Measurements from ENCODE around the gene AFAP1L1. TPM values are rescaled to one million over a fixed set of nuclear protein-coding genes. Genes with fewer than 3 reads are reported as not detected.
A peak's percentile ranks its signal among the peaks of the same experiment; 100 is the strongest.

Gene AFAP1L1
- total and polyA plus RNA-seq, 12 donors, result 30.3 to 61.6 (median 43.5) TPM

GRCh38 chr5:149379818-149380374 is 108.2 kb downstream of the AFAP1L1 start:
- 76 to 80% methylated on average over 5 of the region's 5 CpGs for WGBS, 2 donors
- intact Hi-C loops (cut with DNase I), result loop anchor here in 8 of 10 donors (5.0 kb wide), 3 partner anchors 52 to 187 kb away; no protein-coding TSS in a partner anchor

GRCh38 chr5:149380466-149381121 is 108.9 kb downstream of the AFAP1L1 start:
- no peak for TF ChIP-seq CTCF (IDR thresholded peaks at IDR 0.05)
- peak in 7 of 8 donors; percentile 8 to 25 (median 12) for ATAC-seq
- DNase-seq, result peak in 1 of 2 donors; percentile 25
- Histone ChIP-seq H3K36me3 (no peaks in the 10 kb centered on the region), H3K27me3 (no peaks in the 10 kb centered on the region), H3K27ac (peak overlapping the region in 8 of 10 donors; percentile 18 to 95 (median 88)), H3K9me3 (no peaks in the 10 kb centered on the region), H3K4me1 (peaks cover 11 to 55% (median 38%) of the 10 kb centered on the region in 9 donors), H3K4me3 (no peak overlapping the region)
- intact Hi-C loops (cut with DNase I), result loop anchor here in 7 of 10 donors (5.0 kb wide), 3 partner anchors 52 to 187 kb away; no protein-coding TSS in a partner anchor
- WGBS, 2 donors, result 52 to 63% methylated on average over 16 of the region's 16 CpGs

More at GRCh38 chr5:149379818-149380374, 108.2 kb downstream of the AFAP1L1 start:
- H3K4me3 ChIP-seq, result no peak overlapping the region
- ATAC-seq, result no peak
- no peaks in the 10 kb centered on the region for H3K9me3 ChIP-seq
- H3K27ac ChIP-seq, result peak overlapping the region in 4 of 10 donors; percentile 31 to 94 (median 92)
- no peak for TF ChIP-seq CTCF (IDR thresholded peaks at IDR 0.05)
- no peaks in the 10 kb centered on the region for H3K27me3 ChIP-seq
- no peaks in the 10 kb centered on the region for H3K36me3 ChIP-seq
- DNase-seq, result no peak
- H3K4me1 ChIP-seq, result peaks cover 11 to 48% (median 32%) of the 10 kb centered on the region in 9 donors

GRCh38 chr5:149381261-149381985 is 109.8 kb downstream of the AFAP1L1 start:
- H3K27ac ChIP-seq, result peak overlapping the region in 9 of 10 donors; percentile 41 to 95 (median 90)
- intact Hi-C loops (cut with DNase I), result loop anchor here in 7 of 10 donors (5.0 kb wide), 3 partner anchors 51 to 186 kb away; no protein-coding TSS in a partner anchor
- DNase-seq (no peak), ATAC-seq (peak in 3 of 8 donors; percentile 1 to 21 (median 2))
- H3K4me1 ChIP-seq, result peaks cover 14 to 63% (median 46%) of the 10 kb centered on the region in 9 donors
- no peaks in the 10 kb centered on the region for H3K9me3 ChIP-seq
- TF ChIP-seq CTCF (IDR thresholded peaks at IDR 0.05), result no peak
- 47 to 52% methylated on average over 8 of the region's 8 CpGs for WGBS, 2 donors
- no peaks in the 10 kb centered on the region for H3K27me3 ChIP-seq
- peak overlapping the region in 1 of 10 donors; percentile 11 for H3K4me3 ChIP-seq
- no peaks in the 10 kb centered on the region for H3K36me3 ChIP-seq

GRCh38 chr5:149381986-149382338 is 110.3 kb downstream of the AFAP1L1 start:
- H3K4me3 ChIP-seq, result peak overlapping the region in 1 of 10 donors; percentile 11
- peak; percentile 89 to 98 (median 97) for TF ChIP-seq CTCF (IDR thresholded peaks at IDR 0.05)
- no peaks in the 10 kb centered on the region for H3K36me3 ChIP-seq
- no peaks in the 10 kb centered on the region for H3K27me3 ChIP-seq
- peak overlapping the region; percentile 73 to 95 (median 90) for H3K27ac ChIP-seq
- WGBS, 2 donors, result 27 to 29% methylated on average over 16 of the region's 16 CpGs
- intact Hi-C loops (cut with DNase I), result loop anchor here (1.0 to 5.0 kb wide), 9 partner anchors 47 to 185 kb away; no protein-coding TSS in a partner anchor
- H3K4me1 ChIP-seq, result peaks cover 14 to 69% (median 52%) of the 10 kb centered on the region in 9 donors
- no peaks in the 10 kb centered on the region for H3K9me3 ChIP-seq
- ATAC-seq (peak; percentile 73 to 88 (median 80)), DNase-seq (peak; percentile 84 to 88)
